ENCODE data around the gene ANAPC13.

- TF ChIP-seq CTCF (IDR thresholded peaks at IDR 0.05) (no peak), POLR2A (IDR thresholded peaks at IDR 0.05) (no peak), EP300 (IDR thresholded peaks at IDR 0.05) (no peak), POLR2AphosphoS5 (IDR thresholded peaks at IDR 0.05) (peak; percentile 57)
These were observed 21.6 kb downstream of the ANAPC13 start for GRCh38 chr3:134464064-134464688.
